Fibroblast of skin of right quadriceps (primary cell): Measurements from ENCODE around the gene COG2.
"Not testable (repeated sequence)": the region's sequence is repeated elsewhere in the genome, so short reads cannot be mapped to it uniquely, and the experiment has no call there.

ENCODE experiments used
- DNase-seq: peaks from one replicate; pipeline ENCODE4 v3.0.0-alpha.2; 2013

Gene COG2

DNA sequence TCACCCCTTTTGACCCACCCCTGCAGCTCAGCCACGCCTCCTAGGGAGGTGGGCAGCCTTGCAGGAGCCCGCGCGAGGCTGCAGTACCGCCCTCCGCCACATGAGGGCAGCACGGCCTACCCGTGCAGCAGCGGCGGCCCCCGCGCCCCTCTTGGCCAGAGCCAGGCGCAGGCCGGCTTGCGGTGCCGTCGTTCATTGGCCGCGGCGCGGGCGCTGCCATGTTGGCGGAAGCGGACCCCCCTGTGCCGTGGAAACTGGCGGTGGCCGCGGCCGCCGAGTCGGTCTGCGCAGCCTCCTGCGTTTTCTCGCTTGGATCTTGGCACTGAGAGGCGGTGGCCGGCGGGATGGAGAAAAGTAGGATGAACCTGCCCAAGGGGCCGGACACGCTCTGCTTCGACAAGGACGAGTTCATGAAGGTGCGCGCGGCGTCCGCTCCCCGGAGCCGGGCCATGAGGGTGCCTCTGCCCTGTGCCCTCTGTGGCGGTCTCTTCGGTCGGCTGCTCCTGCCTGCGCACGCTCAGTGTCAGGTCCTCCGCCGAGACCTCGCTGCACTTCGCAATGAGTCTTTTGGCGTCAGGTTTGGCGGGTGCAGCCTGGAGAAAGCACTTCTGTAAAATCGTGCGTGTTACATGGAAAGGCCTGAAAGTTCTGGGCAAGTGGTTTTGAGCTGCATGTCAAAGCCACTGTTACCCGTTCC, at the start of gene COG2:
TSS of gene COG2 (plus strand) at position 219 of the 697 bp plus-strand sequence. CDS start at position 345, 126 bp downstream.
- DNase-seq = peak; percentile 90

DNA sequence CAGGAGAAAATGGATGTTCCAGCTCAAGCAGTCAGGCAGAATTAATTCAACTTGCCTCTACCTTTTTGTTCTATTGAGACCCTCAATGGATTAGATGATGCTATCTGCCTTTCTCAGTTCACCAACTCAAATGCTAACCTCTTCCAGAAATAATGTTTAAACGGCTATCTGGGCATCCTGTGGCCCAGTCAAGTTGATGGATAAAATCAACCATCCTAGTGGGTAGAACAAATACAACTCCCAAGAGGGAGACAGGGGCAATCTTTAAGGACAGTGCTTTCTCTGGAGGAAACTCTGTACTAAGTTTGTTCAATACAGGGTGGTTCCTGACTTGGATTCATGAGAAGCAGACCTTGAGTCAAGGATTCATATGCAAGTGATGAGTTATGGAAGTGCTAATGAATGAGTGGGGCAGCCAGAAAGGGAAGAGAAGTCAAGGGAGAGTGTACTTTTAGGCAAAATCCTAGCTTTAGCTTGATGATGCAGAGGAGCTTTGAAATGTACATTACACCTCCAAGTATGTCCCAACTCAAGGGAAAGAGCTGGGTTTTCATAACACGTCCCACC, 49.4 kb upstream of the COG2 start:
- no peak for DNase-seq

DNA sequence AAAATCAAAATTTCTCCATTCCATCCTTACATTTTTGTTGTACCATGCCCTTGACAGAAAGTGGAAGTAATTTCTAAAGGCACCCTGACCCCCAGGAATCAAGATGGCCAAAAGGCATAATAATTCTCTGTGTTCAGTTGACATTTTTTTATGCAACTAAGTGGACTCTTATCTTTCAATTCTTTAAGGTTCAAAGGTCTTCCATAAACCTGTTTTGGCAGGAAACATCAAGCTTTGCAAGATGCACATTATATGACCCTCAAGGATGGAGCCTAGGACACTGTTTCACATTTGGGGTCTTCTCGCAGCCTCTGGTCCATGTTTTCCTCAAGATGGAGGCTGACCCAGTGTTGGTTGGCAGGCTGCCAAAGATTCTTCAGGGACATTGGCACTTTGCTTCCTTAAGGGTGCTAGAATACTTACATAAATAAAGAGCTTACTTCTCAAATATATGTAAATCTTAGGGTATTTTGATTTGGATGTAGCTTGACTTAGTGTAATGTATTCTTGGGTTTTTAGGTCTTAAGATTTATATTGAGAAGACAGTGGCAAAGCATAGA, 48.0 kb upstream of the COG2 start:
- no peak for DNase-seq

DNA sequence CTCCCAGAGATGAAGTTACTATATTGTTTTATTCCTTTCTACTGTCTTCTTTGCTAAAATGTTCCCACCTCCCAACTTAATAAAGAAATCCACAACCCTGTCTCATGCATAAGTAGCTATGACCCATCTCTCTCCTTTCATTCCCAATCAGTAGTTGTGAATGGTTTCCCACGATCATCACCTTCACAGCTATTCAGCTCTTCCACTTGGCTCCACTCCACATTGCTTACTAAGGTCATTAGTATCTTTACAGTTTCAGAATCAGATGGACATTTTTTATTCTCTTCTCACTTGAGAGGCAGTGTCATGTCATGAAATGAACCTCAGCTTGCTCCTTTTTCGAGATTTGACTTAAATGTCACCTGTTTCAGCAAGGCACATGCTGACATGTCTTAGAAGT, 47.1 kb upstream of the COG2 start:
- no peak for DNase-seq

- no peak for DNase-seq
These were observed 46.0 kb upstream of the COG2 start for GRCh38 chr1:230596306-230596705.

DNA sequence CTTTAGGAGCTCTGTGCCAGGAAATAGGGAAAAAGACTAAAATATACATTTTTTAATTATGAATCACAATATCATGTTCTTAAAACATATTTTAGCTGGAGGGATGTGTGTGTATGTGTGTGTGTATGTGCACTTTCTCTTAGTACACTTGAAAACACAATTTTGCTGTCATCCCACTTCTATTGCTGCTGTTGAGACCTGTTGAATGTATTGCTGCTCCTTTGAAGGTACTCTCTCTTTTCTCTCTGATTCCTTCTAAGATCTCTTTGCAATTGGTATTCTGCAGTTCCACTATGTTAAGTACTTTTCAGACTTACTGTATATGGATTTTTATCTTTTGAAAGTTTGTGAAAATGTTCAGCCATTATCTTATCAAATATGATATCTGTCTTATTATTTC, 43.5 kb upstream of the COG2 start:
- DNase-seq = no peak

DNA sequence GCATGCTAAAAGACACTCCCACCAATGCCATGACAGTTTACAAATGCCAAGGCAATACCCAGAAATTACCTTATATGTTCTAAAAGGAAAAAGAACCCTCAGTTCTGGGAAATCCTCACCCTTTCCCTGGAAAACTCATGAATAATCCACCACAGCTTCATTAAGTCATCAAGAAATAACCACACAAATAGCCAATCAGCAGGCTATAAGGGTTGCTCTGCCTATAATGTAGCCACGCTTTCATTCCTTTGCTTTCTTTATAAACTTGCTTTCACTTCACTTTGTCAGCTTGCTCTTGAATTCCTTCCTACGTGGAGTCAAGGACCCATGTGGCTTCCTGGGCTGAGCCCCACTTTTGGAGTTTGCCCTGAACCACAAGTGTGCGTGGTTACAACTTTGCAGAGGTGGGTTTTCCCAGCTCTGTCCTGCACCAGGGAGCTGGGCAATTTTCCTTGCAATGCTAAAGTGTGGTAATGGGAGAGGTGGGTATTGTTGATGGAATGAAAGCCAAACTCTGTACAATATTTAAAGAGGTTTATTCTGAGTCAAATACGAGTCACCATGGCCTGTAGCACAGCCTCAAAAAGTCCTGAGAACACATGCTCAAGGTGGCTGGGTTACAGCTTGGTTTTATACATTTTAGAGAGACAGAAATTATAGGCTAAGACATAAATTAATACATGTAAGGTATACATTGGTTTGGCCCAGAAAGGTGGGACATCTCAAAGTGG, 42.2 kb upstream of the COG2 start:
- DNase-seq = no peak

DNA sequence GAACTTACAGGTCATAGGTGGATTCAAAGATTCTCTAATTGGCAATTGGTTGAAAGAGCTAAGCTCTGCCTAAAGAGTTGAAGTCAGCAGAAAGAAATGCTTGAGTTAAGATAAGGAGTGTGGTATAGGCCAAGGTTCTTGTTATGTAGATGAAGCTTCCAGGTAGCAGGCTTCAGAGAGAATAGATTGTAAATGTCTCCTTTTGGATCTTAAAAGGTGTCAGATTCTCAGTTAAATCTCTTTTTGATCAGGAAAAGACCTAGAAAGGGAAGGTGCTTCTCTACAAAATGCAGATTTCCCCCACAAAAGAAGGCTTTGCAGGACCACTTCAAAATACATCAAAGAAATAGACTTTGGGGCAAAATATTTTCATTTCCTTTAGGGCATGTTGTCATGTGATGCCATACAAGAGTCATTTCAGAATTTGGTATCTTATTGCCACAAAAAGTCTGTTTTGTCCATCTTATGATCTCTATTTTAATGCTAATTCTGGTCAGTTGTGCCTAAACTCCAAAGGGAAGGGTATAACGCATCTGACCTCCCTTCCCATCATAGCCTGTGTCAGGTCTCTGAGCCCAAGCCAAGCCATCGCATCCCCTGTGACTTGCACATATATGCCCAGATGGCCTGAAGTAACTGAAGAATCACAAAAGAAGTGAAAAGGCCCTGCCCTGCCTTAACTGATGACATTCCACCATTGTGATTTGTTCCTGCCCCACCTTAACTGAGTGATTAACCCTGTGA, 41.5 kb upstream of the COG2 start:
- DNase-seq = not testable (repeated sequence)

- DNase-seq = no peak
These were observed 33.1 kb upstream of the COG2 start for GRCh38 chr1:230609208-230609607.

DNA sequence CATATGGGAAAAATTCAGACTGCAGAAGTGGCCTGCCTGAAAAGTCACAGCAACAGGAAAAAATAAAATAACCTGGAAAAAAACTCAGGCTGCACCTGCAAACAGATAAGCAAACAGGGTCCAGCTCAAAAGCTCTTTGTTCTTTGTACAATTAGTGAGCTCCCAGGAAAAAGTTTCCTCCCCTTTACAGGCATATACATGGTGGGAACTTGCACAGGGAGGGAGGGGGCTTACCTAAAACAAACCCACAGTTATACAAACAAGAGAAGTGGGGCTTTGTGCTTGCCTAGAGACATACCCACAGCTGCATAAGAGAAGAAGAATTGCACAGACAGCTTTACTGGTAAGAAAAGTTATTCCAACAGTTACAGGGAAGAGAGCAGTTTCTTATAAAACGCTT, 31.7 kb upstream of the COG2 start:
- no peak for DNase-seq

GRCh38 chr1:230611128-230611877, 31.0 kb upstream of the COG2 start:
- DNase-seq = no peak

- no peak for DNase-seq
These were observed 30.4 kb upstream of the COG2 start for GRCh38 chr1:230611878-230612235.

- DNase-seq = no peak
These were observed 29.6 kb upstream of the COG2 start for GRCh38 chr1:230612651-230613050.

- no peak for DNase-seq
These were observed 28.2 kb upstream of the COG2 start for GRCh38 chr1:230614121-230614520.

DNA sequence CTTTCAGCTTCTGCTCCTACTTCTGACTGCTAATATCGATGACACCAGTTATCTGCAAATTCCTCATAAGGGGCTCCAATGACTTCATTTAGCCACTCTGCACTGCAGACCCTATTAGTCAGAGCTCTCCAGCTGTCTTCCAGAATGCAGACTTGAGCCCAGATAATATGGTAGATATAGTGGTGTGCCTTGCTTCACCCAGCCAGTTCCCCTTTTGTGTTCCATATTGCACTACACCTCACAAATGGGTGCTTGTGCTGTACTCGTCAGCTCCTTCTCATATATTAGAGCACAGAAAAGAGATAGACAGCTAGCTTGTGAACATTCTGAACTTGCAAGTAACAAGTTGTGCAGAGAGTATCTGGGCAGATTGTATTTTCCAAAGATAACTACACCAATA, 23.7 kb upstream of the COG2 start:
- no peak for DNase-seq

DNA sequence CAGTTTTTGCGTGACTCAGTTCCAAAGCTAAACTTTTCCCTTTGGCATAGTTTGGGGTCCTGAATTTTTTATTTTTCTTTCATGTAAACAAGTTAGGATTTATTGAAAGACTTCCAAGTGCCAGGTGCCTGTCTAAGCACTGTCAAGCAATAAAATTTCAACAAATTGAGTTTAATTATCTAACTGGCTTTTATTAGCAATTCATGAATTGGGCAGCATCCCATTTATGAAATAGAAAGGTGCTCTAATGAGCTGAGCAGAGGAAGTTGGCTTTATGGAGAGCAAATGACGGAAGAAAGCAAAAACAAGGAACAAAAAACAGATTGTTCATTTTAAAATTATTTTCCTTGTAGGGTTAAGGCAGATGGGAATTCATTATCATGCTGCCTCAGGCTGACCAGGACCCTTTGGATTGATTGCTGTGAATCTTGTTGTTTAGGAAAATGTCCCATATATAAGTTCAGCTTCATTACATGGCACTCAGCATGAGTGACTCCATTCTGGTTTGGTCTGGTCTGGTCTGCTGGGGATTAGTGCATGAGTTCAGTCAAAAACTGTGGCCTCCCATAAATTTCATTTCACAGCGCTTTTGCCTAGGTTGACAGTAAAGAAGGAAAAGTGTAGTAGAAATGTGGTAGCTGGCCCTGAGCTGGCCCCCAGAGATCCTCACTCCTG, 21.5 kb upstream of the COG2 start:
- no peak for DNase-seq

GRCh38 chr1:230621324-230622030, 20.8 kb upstream of the COG2 start:
- no peak for DNase-seq

- DNase-seq = no peak
These were observed 20.1 kb upstream of the COG2 start for GRCh38 chr1:230622151-230622550.

DNA sequence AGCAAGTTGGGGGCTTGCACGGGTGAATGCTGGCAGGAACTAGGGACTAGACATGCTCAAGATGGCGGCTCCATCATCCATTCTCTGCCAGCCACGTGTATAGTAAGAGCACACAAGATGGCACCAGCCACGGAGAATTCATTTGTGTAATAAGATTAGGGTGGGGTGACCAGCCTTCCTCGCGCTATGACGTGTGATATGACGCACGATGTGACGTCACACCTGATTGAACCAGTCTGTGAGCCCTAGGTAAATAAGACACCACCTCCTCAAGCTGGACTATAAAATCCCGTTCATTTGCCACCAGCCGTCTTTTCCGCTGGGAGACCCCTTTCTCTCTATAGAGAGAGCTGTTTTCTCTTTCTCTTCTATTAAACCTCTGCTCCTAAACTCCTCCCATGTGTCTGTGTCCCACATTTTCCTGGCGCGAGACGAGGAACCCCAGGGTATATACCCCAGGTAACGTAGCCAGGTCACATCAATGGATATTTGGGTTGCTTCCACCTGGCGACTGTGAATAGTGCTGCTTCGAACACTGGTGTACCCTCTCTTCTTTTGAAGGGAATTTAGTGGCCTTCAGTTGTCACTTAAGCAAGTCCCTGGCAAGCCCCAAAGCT, 18.1 kb upstream of the COG2 start:
- no peak for DNase-seq

DNA sequence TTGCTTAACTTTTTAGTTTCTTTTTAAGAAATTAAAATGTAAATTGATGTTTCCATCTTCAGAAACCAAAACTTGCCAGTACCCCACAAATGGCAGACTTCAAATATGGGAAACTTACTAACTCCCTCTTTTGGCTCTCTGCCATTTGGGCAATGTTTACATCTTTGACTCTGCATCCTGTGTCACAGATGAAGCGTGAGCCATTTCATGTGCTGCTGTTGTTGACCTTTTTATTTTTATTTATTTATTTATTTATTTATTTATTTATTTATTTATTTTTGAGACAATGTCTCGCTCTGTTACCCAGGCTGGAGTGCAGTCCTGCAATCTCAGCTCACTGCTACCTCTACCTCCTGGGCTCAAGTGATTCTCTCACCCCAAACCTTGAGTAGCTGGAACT, 16.0 kb upstream of the COG2 start:
- no peak for DNase-seq

- DNase-seq = no peak
These were observed 14.5 kb upstream of the COG2 start for GRCh38 chr1:230627767-230628166.
